Body of pancreas (tissue), 4 donors: ENCODE data around the gene ITGB2. TPM values are rescaled to one million over a fixed set of nuclear protein-coding genes. Genes with fewer than 3 reads are reported as not detected.
"Not testable (repeated sequence)": the region's sequence is repeated elsewhere in the genome, so short reads cannot be mapped to it uniquely, and the experiment has no call there.

Source experiments
- ATAC-seq: fragments of 150-250 bp; one replicate; pipeline ENCODE4 v1.9.1; 2016
- DNase-seq, 4 donors: peaks; one replicate each; pipeline ENCODE4 v3.0.0-alpha.2; 2019
- H3K27ac ChIP-seq, 4 donors: fragments of 200-600 bp; sonication (generic); 1 replicate in 3 of 4; 2 replicates in 1 of 4; pipeline versions ENCODE4 v1.5.1 to v1.6.1; 2016 to 2019; ENCODE audit warnings: mild to moderate bottlenecking in 1 of 4, mixed read lengths in 1 of 4, moderate library complexity in 1 of 4
- H3K27me3 ChIP-seq, 2 donors: fragments of 200-600 bp; sonication (generic); one replicate each; pipeline ENCODE4 v1.6.0; 2016; ENCODE audit warnings: mild to moderate bottlenecking in 1 of 2
- H3K36me3 ChIP-seq, 2 donors: fragments of 200-600 bp; sonication (generic); replicated peaks in 1 of 2; 2 replicates each; pipeline ENCODE4 v1.5.1; 2016; ENCODE audit warnings: low read depth in 2 of 2; ENCODE audit not compliant: insufficient read depth in 1 of 2
- H3K4me1 ChIP-seq: fragments of 200-600 bp; sonication (generic); one replicate; pipeline ENCODE4 v1.6.0; 2016
- H3K4me3 ChIP-seq, 2 donors: fragments of 200-600 bp; sonication (generic); 1 replicate in 1 of 2; 2 replicates in 1 of 2; pipeline ENCODE4 v1.5.1; 2016 to 2019
- H3K9me3 ChIP-seq, 3 donors: fragments of 200-600 bp; sonication (generic); 1 replicate in 2 of 3; 2 replicates in 1 of 3; pipeline ENCODE4 v1.5.1; 2016
- POLR2A ChIP-seq, 3 donors: fragments of 450-650 bp; IDR thresholded peaks; one replicate each; pipeline ENCODE4 v1.6.1; 2016; ENCODE audit warnings: antibody characterized with exemption in 3 of 3, mild to moderate bottlenecking in 2 of 3
- WGBS, 2 donors: methylation state at CpG; one replicate each; pipeline ENCODE4 v1.1.5; 2017; 5-methylcytosine and 5-hydroxymethylcytosine counted together
- intact Hi-C: fragments of 100-400 bp; cut with DNase I; formaldehyde crosslinking; loops from one replicate; pipeline ENCODE4 v1.15.1; 2023
- total RNA-seq, 2 donors: library from RNA; depleted of rRNA; stranded (reverse); fragments of >200 nt; gene quantifications; one replicate each; pipeline ENCODE4 v1.1.0, GENCODE V29; 2016
- TF ChIP-seq, protein P1 (sequence below), 7 experiments: fragments of 450-650 bp in 4 of 7; fragments of 200-600 bp in 3 of 7; sonication (generic) in 3 of 7; IDR thresholded peaks; one replicate each; pipeline ENCODE4 v1.5.1; 2016 to 2019; ENCODE audit warnings: antibody characterized with exemption in 7 of 7

Gene ITGB2
- total RNA-seq, 2 donors from 2014 or later, result 17.8 to 23.3 TPM

DNA sequence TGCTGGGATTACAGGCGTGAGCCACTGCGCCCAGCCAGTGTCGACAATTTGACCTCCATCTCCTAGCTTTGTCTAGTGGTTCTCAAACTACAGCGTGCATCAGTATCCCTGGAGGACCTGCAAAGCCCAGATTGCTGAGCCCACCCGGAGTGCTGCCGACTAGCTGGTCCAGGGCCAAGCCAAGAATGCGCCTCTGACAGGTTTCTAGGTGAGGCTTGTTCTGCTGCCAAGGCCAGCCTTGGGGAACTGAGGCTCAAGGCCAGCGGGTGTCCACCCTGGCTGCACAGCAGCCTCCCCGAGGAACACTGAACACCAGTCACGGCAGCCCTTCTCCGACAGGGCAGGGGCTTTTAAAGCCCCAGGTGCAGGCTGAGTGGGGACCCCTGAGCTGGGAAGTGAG is 37.4 kb downstream of the ITGB2 start:
- H3K4me3 ChIP-seq, result no peak overlapping the region
- no peak overlapping the region for H3K27ac ChIP-seq
- WGBS, 2 donors, result 60 to 61% methylated on average over 1 to 11 of the region's 11 CpGs
- no peaks in the 10 kb centered on the region for H3K36me3 ChIP-seq
- DNase-seq, result no peak
- TF ChIP-seq, protein P1, sequence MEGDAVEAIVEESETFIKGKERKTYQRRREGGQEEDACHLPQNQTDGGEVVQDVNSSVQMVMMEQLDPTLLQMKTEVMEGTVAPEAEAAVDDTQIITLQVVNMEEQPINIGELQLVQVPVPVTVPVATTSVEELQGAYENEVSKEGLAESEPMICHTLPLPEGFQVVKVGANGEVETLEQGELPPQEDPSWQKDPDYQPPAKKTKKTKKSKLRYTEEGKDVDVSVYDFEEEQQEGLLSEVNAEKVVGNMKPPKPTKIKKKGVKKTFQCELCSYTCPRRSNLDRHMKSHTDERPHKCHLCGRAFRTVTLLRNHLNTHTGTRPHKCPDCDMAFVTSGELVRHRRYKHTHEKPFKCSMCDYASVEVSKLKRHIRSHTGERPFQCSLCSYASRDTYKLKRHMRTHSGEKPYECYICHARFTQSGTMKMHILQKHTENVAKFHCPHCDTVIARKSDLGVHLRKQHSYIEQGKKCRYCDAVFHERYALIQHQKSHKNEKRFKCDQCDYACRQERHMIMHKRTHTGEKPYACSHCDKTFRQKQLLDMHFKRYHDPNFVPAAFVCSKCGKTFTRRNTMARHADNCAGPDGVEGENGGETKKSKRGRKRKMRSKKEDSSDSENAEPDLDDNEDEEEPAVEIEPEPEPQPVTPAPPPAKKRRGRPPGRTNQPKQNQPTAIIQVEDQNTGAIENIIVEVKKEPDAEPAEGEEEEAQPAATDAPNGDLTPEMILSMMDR (IDR thresholded peaks at IDR 0.05), result no peak
- no peaks in the 10 kb centered on the region for H3K9me3 ChIP-seq
- no peak for ATAC-seq
- peaks cover 9% of the 10 kb centered on the region for H3K4me1 ChIP-seq
- no peaks in the 10 kb centered on the region for H3K27me3 ChIP-seq
- intact Hi-C loops, result no loop called here

DNA sequence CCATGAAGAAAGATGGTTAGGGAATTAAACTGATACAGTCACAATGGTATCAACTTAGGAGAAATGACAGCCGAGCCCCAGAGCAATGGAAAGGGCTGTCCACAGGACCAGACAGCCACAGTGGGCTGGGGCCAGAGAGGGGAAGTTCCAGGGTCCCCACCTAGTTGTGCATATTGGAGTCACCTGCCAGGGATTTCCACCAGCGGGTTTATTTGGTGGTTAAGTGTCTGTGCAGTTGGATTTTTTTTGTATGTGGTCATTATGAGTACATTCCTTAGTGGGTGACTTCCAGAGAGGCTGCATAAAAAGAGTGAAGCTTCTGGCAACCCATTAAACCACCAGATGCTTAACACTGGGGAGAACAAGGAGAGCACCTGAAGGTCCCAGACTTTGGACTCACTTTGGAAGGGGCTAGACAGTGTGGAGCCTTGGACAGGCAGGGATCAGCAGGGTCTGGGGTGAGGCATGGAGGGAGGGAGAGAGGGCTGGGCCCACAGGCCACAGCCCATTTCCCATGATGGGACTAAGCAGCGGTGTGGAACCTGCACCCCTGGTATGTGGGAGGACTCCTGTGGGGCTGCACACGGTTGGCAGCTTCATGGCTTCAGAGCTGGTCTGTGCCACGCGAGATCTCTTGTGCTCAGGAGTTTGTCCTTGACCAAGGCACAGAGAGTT is 39.4 kb downstream of the ITGB2 start:
- ATAC-seq (peak; percentile 23), DNase-seq (no peak)
- intact Hi-C loops, result no loop called here
- no peaks in the 10 kb centered on the region for H3K36me3 ChIP-seq
- no peak overlapping the region for H3K4me3 ChIP-seq
- no peaks in the 10 kb centered on the region for H3K27me3 ChIP-seq
- WGBS, 2 donors, result 39 to 54% methylated on average over 5 to 6 of the region's 6 CpGs
- peaks cover 9% of the 10 kb centered on the region for H3K4me1 ChIP-seq
- H3K27ac ChIP-seq, result peak overlapping the region in 2 of 4 donors; percentile 38 to 71
- H3K9me3 ChIP-seq, result no peaks in the 10 kb centered on the region
- TF ChIP-seq, protein P1 (IDR thresholded peaks at IDR 0.05), result no peak
- no peak for TF ChIP-seq POLR2A (IDR thresholded peaks at IDR 0.05)

DNA sequence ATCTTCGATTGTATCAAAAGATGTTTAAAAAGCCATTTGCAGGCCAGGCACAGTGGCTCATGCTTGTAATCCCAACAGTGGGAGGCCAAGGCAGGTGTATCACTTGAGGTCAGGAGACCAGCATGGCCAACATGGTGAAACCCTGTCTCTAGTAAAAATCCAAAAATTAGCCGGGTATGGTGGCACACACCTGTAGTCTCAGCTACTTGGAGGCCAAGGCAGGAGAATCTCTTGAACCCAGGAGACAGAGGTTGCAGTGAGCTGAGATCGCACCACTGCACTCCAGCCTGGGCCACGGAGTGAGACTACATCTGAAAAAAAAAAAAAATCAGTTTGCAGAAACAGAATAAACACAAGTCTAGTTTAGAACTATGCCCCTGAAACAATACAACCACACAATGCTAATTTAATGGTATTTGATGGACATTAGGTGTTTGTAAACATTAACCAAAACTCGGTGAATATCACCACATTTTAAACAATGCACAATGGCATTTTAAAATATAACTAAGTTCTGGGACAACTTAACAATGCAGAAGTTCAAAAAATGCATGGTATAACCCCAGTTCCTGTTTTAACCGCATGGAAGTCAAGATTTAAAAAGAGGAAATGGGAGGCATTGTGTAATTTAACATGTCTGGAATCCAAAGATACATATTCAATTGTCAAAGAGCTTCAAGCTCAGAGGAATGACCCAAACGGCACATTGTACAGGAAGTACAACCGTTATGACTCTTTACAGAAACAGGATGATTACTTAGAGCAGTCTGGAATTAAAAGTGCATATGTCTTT is 40.1 kb downstream of the ITGB2 start:
- Histone ChIP-seq H3K4me1 (peaks cover 9% of the 10 kb centered on the region), H3K36me3 (no peaks in the 10 kb centered on the region), H3K4me3 (no peak overlapping the region), H3K27ac (peak overlapping the region in 2 of 4 donors; percentile 38 to 71), H3K9me3 (no peaks in the 10 kb centered on the region), H3K27me3 (no peaks in the 10 kb centered on the region)
- DNase-seq (peak in 1 of 4 donors; percentile 44), ATAC-seq (peak; percentile 4)
- 35% methylated on average over 8 of the region's 8 CpGs for WGBS, 2 donors
- TF ChIP-seq POLR2A (IDR thresholded peaks at IDR 0.05), result no peak
- TF ChIP-seq, protein P1 (IDR thresholded peaks at IDR 0.05), result no peak
- intact Hi-C loops, result no loop called here

DNA sequence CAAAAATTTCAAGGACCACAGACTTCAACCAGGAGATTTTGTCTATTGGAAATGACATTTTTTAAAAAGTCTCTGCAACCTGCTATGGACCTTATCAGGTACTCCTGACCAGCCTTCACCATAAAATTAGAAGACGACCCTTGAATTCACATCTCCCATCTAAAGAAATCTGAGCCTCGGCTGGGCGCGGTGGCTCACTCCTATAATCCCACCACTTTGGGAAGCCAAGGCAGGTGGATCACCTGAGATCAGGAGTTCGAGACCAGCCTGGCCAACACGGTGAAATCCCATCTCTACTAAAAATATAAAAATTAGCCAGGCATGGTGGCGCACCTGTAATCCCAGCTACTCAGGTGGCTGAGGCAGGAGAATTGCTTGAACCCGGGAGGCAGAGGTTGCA is 41.5 kb downstream of the ITGB2 start:
- 82 to 92% methylated on average over 7 to 8 of the region's 8 CpGs for WGBS, 2 donors
- DNase-seq, H3K36me3 ChIP-seq, intact Hi-C loops, ATAC-seq, H3K4me3 ChIP-seq, H3K9me3 ChIP-seq, H3K27me3 ChIP-seq: not testable (repeated sequence)
- Histone ChIP-seq H3K4me1 (peaks cover 22% of the 10 kb centered on the region), H3K27ac (peak overlapping the region in 1 of 4 donors; percentile 56)

DNA sequence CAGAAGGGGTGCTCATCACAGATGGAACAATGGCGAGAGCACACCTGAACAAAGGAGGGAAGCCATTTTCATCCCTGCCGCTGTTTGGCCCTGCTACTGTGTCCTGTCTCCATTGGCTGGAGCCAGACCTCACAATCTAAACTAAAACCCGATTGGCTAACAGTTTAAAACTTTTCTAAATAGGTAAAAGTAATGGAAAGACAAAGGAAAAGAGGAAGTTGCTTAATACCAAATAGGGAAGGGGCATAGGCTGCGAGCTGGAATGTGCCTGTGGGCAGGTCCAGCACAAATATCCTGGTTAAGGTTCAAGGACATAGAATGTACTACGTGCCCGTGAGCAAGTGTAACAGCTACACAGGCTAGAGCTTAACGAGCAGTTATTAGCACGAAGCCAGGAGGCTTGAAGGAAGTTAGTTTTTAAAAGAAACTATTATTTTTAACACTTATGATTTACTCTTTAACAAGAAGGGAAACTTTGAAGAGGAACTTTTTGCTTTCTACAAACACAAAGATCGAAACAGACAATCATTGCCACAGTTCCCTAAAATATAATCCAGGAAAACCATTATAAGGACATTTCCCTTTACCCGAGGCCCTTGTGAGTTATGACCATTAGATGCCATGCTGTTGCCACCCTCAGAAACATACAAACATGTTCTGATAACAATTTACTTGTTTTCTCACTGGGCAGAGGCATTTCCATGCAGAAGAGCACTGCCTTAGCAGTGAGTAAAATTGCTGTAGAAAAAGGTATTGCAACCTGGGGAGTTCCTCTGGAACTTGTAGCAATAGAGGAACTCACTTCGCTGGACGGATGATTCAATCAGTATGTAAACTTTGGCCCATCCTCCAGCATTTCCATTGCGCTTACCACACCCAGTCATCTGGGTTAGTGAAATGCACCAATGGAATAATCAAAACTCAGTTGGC is 42.4 kb downstream of the ITGB2 start:
- intact Hi-C loops, result no loop called here
- Histone ChIP-seq H3K4me1 (peaks cover 27% of the 10 kb centered on the region), H3K36me3 (no peaks in the 10 kb centered on the region), H3K4me3 (no peak overlapping the region), H3K9me3 (no peaks in the 10 kb centered on the region), H3K27me3 (no peaks in the 10 kb centered on the region), H3K27ac (peak overlapping the region in 2 of 4 donors; percentile 16 to 56)
- DNase-seq, result peak in 1 of 4 donors; percentile 53
- no peak for ATAC-seq
- WGBS, 2 donors, result 35 to 42% methylated on average over 13 of the region's 13 CpGs
- TF ChIP-seq, protein P1 (IDR thresholded peaks at IDR 0.05), result no peak
- TF ChIP-seq POLR2A (IDR thresholded peaks at IDR 0.05), result peak in 1 of 3 donors; percentile 5
